HG03139 (cell line): ENCODE data around the gene TUBG2.
A peak's percentile ranks its signal among the peaks of the same experiment; 100 is the strongest.
"Not testable (repeated sequence)": the region's sequence is repeated elsewhere in the genome, so short reads cannot be mapped to it uniquely, and the experiment has no call there.

Experiments used
- ATAC-seq: cut with Tn5 transposase; IDR thresholded peaks from one replicate; pipeline ENCODE4 v1.9.1; 2021; ENCODE audit not compliant: unreplicated experiment

The TUBG2 gene

DNA sequence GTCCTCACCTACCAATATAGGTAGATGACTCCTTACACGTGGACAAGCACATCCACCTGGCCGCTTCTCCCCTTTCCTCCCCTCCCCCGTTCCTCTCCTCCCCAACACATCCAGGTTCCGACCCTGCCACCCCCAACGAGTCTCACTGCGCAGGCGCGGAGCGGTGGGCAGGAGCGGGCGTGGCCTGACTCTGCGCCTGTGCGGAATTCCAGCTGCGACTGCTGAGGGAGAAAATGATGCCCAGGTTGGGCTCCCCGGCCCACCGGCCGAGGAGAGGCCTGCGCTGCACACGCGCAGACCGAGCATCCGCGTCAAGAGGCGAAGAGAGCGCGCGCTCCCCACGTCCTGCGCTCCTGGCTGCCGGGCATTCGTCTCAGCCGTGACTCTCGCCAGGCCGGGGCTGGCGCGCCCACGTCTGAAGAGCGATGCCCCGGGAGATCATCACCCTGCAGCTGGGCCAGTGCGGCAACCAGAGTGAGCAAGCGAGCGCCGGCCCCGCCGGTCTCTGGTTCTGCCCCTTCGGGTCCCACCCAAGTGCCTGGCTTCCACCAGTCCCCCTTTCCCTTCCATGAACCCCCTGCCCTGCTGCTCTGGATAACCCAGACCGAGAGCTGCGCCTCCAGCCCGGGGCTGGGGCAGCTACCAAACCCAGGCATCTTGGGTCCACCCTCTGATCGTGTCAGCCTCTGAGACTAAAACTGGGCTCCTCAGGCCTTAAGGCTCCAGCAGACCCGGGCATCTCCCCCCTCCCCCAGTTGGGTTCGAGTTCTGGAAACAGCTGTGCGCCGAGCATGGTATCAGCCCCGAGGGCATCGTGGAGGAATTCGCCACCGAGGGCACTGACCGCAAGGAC lies at the start of gene TUBG2:
TUBG2 (plus strand) TSS at position 206 of the 853 bp plus-strand sequence; CDS start at position 426, 220 bp downstream.
- ATAC-seq, result no peak

GRCh38 chr17:42609814-42610801 lies 49.0 kb upstream of the TUBG2 start:
- not testable (repeated sequence) for ATAC-seq

DNA sequence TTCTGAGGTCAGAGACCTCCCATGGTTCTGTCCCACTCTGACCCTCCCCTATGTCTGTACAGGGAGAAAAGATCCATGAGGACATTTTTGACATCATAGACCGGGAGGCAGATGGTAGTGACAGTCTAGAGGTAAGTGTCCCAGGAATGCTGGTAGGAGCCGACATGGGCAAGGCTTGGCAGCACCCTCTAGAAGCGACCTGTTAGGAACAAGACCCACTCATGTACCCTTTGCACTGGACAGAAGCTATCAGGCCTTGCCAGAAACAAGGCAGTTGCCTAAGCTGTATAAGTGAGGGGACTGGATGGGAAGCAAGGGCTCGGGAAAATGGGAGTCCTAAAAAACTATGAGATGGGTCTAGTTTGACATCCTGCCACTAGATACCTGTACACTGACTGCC lies 47.1 kb upstream of the TUBG2 start:
- no peak for ATAC-seq

DNA sequence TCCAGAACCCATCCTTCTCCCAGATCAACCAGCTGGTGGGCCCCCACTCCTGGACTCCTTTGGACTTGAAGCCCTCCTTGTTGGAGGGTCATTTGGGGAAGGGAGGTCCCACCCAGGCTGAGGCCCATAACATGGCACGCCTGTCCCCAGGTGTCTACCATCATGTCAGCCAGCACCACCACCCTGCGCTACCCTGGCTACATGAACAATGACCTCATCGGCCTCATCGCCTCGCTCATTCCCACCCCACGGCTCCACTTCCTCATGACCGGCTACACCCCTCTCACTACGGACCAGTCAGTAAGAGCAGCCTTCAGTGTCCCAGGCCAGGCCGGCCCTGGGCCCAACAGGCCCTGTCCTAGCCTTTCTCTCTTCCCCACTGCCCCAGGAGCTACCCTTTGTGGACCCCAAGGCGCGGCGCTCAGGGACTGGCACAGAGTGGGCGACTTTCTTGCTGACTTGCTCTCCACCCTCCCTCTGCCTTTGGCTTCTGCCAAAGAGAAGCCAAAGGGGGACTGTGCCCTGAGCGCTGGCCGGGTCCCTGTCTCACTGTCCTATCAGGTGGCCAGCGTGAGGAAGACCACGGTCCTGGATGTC lies 45.3 kb upstream of the TUBG2 start:
- no peak for ATAC-seq

GRCh38 chr17:42617956-42618431 lies 41.1 kb upstream of the TUBG2 start:
- ATAC-seq, result no peak

GRCh38 chr17:42618442-42619150 lies 40.5 kb upstream of the TUBG2 start:
- ATAC-seq, result peak; percentile 66

GRCh38 chr17:42621987-42622386 lies 37.1 kb upstream of the TUBG2 start:
- not testable (repeated sequence) for ATAC-seq

DNA sequence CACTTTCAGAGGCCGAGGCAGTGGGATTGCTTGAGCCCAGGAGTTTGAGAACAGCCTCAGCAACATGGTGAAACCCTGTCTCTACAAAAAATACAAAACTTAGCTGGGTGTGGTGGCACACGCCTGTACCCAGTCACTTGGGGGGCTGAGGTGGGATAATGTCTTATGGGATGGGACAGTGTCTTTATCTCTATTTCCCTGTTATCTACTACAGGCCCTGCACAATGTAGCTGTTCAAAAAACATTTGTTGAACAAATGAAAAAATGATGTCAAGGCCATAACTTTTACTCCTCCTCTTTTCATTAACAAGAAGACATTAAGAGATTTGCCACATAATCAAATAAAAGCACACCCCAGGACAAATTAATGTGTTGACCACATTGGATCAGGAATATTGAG lies 35.8 kb upstream of the TUBG2 start:
- no peak for ATAC-seq

DNA sequence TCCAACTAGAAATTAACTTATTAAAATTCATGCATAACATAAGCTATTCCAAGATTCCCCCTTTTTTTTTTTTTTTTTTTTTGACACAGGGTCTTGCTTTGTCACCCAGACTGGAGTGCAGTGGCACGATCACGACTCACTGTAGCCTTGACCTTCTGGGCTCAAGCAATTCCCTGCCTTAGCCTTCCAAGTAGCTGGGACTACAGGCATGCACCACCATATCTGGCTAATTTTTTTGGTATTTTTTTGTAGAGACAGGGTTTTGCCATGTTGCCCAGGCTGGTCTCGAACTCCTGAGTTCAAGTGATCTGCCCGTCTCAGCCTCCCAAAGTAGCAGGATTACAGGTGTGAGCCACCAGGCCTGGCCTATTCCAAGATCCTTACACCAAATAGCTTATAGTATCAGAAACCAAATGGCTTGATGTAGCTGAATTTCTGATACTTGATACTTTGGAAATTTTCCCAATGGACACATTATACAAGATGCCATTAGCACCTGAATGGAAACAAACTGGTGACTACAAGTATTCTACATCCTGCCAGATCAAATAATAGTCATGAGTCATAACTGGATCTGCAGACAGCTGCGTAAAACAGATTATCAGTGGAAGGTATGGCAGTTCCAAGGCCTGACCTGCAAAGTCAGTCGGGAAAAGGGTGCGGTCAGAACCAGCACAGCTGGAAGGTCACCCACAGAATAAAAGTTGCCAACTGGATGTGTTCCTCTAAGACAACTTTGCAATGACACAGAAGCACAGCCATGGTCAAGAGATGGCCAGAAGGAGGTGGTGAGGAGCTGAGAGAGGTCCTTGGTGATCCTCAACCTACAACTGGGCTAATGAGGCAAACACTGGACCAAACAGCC lies 35.1 kb upstream of the TUBG2 start:
- ATAC-seq, result no peak

GRCh38 chr17:42627032-42627764 lies 31.9 kb upstream of the TUBG2 start:
- ATAC-seq, result not testable (repeated sequence)

DNA sequence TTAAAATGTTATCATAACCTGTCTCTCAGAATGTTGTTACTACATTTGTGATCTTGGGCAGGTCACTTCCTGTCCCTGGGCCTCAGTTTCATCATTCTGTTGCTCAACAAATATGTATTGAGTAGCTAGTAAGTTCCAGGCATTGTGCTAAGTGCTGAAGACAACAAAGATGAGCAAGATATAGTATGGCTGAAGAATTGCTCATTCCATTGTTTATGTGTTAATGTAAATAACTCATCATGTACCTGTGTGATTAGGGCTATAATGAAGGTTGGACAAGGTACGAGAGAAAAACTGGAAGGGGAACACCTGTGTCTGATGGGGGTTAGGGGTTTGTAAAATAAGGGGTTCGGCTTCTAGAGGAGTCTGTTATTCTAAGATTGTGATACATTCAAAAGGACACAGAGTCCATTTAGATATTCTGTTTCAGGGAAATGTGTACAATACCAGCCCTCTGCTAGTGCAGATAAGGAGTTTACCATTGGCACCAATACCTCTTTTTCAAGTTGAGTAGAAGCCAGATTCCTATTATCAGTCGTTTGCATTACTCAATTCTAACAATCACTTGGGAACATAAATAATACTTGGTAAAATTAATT lies 29.6 kb upstream of the TUBG2 start:
- no peak for ATAC-seq

DNA sequence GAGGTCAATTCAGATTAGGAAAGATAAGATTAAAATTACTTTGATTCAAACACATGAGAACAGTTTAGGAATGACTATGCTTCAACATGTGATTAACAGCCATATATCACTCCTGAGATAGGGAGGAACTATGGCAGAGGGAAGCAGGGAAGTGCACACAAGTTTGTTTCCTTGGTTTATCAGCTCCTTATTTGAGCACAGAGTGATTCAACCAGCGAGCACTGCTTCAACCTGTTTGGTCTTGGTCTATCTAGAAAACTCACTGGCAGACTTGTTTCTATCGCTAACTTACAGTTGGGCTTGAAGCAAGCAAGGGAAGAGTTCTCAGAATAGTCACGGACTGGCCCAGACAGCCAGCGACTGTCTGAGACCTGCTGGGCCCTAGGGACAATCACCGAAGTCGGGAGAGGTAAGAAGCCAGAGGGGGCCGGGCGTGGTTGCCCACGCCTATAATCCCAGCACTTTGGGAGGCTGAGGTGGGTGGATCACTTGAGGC lies 26.1 kb upstream of the TUBG2 start:
- ATAC-seq, result no peak

DNA sequence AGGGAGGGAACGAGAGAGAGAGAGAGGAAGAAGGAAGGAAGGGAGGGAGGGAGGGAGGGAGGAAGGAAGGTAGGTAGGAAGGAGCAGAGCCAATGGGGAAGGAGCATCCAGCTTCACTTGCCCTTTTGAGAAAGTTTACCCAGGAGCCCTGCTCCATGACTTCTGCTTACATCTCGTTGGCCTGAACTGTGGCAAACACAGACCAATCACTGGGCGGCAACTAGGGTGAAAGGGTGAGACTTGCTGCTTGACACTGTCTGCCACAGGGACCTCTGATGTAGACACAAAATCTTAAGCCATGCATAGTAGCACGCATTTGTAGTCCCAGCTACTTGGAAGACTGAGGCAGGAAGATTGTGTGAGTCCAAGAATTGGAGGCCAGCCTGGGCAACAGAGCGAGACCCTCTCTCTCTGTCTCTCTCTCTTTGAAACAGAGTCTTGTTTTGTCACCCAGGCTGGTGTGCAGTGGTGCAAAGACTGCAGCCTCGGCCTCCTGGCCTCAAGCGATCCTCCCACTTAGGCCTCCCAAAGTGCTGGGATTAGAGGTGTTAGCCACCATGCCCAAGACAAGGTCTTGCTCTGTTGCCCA lies 19.5 kb upstream of the TUBG2 start:
- no peak for ATAC-seq

- ATAC-seq, result no peak
Measured at GRCh38 chr17:42640121-42640520, 19.0 kb upstream of the TUBG2 start.

DNA sequence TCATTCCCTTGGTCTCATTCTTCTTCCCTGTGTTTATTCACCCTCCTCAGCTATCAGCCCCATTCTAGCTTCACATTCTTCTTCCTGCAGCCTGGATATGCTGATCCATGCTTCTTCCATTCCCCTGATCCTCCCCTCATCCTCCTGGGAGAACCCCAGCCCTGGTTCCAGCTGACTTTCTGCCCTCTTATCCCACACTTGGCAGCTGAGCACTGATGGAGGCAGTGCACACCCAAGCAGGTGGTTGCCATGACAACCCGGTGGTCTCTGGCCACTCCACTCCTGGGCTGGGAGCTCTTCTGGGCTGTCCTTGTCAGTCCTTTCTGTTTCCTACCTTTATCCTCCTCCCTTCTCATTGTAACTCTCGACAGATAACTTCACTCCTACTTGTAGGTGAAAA lies 16.7 kb upstream of the TUBG2 start:
- no peak for ATAC-seq

DNA sequence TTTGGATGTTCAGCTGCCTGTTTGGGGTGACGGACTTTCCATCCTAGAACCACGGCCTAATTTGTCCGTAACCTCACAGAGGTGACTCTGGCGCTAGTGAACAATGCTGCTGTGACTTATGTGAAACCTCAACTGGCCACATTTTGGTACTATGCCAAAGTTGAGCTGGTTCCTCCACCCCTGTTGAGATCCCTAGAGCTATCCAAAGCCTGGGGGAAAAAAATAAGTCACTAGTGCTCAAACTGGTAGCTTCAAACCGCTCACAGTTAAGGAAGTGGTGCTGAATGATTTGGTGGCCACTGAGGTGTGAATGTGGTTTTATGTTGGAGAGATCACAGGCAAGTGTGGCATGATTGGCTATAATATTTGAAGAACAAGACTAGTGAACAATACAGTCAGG lies 11.3 kb upstream of the TUBG2 start:
- no peak for ATAC-seq

DNA sequence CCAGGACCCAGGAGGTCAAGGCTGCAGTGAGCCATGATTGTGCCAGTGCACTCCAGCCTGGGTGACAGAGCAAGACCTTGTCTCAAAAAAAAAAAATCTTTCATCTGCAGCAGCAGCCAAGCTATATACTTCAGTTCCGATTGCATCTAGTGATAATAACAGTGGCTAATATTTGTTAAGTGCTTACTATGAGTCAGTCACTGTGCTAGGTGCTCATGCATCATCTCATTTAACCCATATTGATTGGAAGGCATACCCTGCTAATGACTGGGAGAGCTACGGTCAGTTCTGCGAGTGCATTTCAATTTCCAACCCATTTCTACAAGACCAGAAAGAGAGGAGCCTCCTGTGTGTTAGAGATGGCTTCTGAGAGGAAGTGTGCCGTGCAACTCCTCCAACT lies 7.7 kb upstream of the TUBG2 start:
- no peak for ATAC-seq
